GM12878 (cell line): Measurements from ENCODE around the gene SLTM. TPM values are rescaled to one million over a fixed set of nuclear protein-coding genes. Genes with fewer than 3 reads are reported as not detected.

Experiments used
- ATF2 ChIP-seq: IDR thresholded peaks from 2 replicates; pipeline ENCODE4 v1.6.1; 2012; ENCODE audit warnings: low read length, inconsistent platforms
- BMI1 ChIP-seq: fragments of 450-650 bp; IDR thresholded peaks from 2 replicates; pipeline ENCODE4 v1.6.1; 2016; ENCODE audit warnings: mild to moderate bottlenecking, moderate library complexity, borderline replicate concordance
- ETV6 ChIP-seq, 2 experiments: fragments of 450-650 bp in 1 of 2; IDR thresholded peaks in 1 of 2; conservative IDR thresholded peaks in 1 of 2; 2 replicates each; pipeline ENCODE4 v1.6.1; 2014; ENCODE audit warnings: antibody characterized with exemption in 1 of 2, borderline replicate concordance in 1 of 2, low read depth in 1 of 2, mild to moderate bottlenecking in 1 of 2, moderate library complexity in 1 of 2
- HDAC6 ChIP-seq: fragments of 200-600 bp; sonication (generic); IDR thresholded peaks from one replicate; pipeline ENCODE4 v1.8.0; 2017; ENCODE audit warnings: antibody characterized with exemption; ENCODE audit not compliant: unreplicated experiment
- IRF4 ChIP-seq: IDR thresholded peaks from 2 replicates; pipeline ENCODE4 v1.6.1; 2011; ENCODE audit warnings: low read depth, low read length
- KDM1A ChIP-seq: fragments of 200-600 bp; sonication (generic); IDR thresholded peaks from 2 replicates; pipeline ENCODE4 v1.6.1; 2016; ENCODE audit warnings: borderline replicate concordance
- KLF5 ChIP-seq: fragments of 450-650 bp; IDR thresholded peaks from 2 replicates; pipeline ENCODE4 v1.6.1; 2014; ENCODE audit warnings: mild to moderate bottlenecking; ENCODE audit not compliant: partially characterized antibody
- LARP7 ChIP-seq: fragments of 450-650 bp; IDR thresholded peaks from 2 replicates; pipeline ENCODE4 v1.6.1; 2017; ENCODE audit warnings: mild to moderate bottlenecking
- MYC ChIP-seq: IDR thresholded peaks from 2 replicates; pipeline ENCODE4 v1.6.1; 2011; ENCODE audit warnings: mild to moderate bottlenecking, low read length, moderate library complexity, inconsistent platforms; ENCODE audit not compliant: insufficient read depth, insufficient replicate concordance, insufficient read length, severe bottlenecking
- NFXL1 ChIP-seq: fragments of 450-650 bp; IDR thresholded peaks from 2 replicates; pipeline ENCODE4 v1.6.1; 2017; ENCODE audit warnings: antibody characterized with exemption, mild to moderate bottlenecking, borderline replicate concordance
- NR2F1 ChIP-seq: fragments of 450-650 bp; conservative IDR thresholded peaks from 2 replicates; pipeline ENCODE4 v1.6.1; 2017; ENCODE audit warnings: mild to moderate bottlenecking
- POLR2A ChIP-seq: IDR thresholded peaks from 2 replicates; pipeline ENCODE4 v1.6.1; 2011; ENCODE audit warnings: low read depth, mild to moderate bottlenecking, low read length
- POU2F2 ChIP-seq: IDR thresholded peaks from 3 replicates; pipeline ENCODE4 v1.6.1; 2011; ENCODE audit warnings: low read depth, mild to moderate bottlenecking, low read length, borderline replicate concordance
- RCOR1 ChIP-seq: conservative IDR thresholded peaks from 2 replicates; pipeline ENCODE4 v1.6.1; 2012; ENCODE audit warnings: low read depth, low read length, improper control_type of control experiment
- RELB ChIP-seq: fragments of 450-650 bp; IDR thresholded peaks from 2 replicates; pipeline ENCODE4 v1.6.1; 2017; ENCODE audit warnings: low read depth, mild to moderate bottlenecking, moderate library complexity
- REST ChIP-seq: IDR thresholded peaks from 2 replicates; pipeline ENCODE4 v1.6.1; 2012; ENCODE audit warnings: mild to moderate bottlenecking, low read depth, low read length
- SUZ12 ChIP-seq: fragments of 200-600 bp; sonication (generic); IDR thresholded peaks from one replicate; pipeline ENCODE4 v1.6.1; 2018; ENCODE audit warnings: antibody characterized with exemption, mild to moderate bottlenecking; ENCODE audit not compliant: unreplicated experiment
- TARDBP ChIP-seq: IDR thresholded peaks from 2 replicates; pipeline ENCODE4 v1.6.1; 2016; ENCODE audit warnings: borderline replicate concordance
- TCF3 ChIP-seq: IDR thresholded peaks from 2 replicates; pipeline ENCODE4 v1.6.1; 2012; ENCODE audit warnings: low read depth, mild to moderate bottlenecking, low read length, borderline replicate concordance; ENCODE audit not compliant: insufficient read depth
- YBX1 ChIP-seq: fragments of 450-650 bp; IDR thresholded peaks from 2 replicates; pipeline ENCODE4 v1.6.1; 2016; ENCODE audit warnings: antibody characterized with exemption
- ZBED1 ChIP-seq: IDR thresholded peaks from 2 replicates; pipeline ENCODE4 v1.6.1; 2016; ENCODE audit warnings: borderline replicate concordance
- ZNF622 ChIP-seq: fragments of 450-650 bp; IDR thresholded peaks from 2 replicates; pipeline ENCODE4 v1.6.1; 2017; ENCODE audit warnings: mild to moderate bottlenecking, inconsistent platforms
- ZZZ3 ChIP-seq: IDR thresholded peaks from 2 replicates; pipeline ENCODE4 v1.6.1; 2011; ENCODE audit warnings: low read depth; ENCODE audit not compliant: control insufficient read depth, insufficient read length
- polyA plus RNA-seq, 11 experiments: library from polyadenylated mRNA; depleted of rRNA in 4 of 11; unstranded in 6 of 11; stranded (reverse) in 5 of 11; fragments of >200 nt; fragmentation: Nextera tagmentation in 4 of 11; fragmentation: Illumina TruSeq in 1 of 11; extraction: Ambion mirVana in 4 of 11; extraction: Trizol in 1 of 11; gene quantifications; 1 replicate in 1 of 11; 2 replicates in 10 of 11; pipeline versions ENCODE4 v1.2.1 to v1.2.3, GENCODE V29; 2011 to 2016; ENCODE audit warnings: inconsistent platforms in 2 of 11, missing spikeins in 2 of 11, low read depth in 1 of 11
- total RNA-seq, 4 experiments: library from RNA; depleted of rRNA in 3 of 4; stranded (reverse); fragments of >200 nt in 3 of 4; fragmentation: Illumina TruSeq in 1 of 4; extraction: Trizol in 1 of 4; gene quantifications; 2 replicates each; pipeline versions ENCODE4 v1.2.1 to v1.2.3, GENCODE V29; 2013 to 2021

Gene SLTM
- total and polyA plus RNA-seq, 10 of the 15 experiments (the other 5 are each of a cell fraction or from before 2014, with no cell fraction given) = 50.5 to 152 (median 90.9) TPM

DNA sequence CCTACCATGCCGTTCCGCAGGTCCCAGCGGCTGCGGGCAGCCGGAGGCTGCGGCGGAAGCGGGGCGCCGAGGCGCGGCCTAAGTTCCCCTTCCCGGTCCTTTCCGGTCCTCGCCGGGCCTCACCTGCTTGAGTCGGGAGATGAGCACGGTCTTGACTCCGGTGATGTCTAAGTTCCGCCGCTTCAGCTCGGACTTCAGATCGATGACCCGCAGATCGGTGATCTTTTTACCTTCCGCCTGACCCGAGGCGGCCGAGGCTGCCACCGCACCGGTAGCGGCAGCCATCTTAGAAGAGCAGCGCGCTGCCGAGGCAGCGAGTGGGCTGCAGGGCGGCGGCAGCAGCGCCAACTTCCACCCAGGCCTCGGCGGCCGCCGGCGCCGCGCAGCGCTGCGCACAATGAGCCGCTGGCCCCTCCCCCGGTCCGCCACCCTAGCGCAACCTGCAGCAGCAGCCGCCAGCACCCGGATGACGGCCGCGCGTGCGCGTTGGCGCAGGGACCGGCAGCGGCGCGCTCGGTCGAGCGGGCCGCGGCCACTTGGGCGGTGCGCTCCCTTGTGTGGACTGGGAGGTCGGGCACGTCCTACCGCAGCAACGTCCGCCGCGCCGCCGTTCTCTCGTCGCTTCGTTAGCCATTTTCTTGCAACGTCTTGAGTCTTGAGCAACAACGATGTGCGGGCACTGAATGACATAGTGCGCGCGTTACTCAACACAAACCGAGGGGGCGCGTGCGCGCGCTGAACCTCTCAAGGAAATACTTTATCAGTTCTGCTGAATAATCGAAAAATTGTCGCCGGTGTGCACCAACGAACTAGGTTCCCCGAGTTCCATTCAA is at the start of gene SLTM (continued):
- TF ChIP-seq IRF4 (no peak), SUZ12 (no peak), REST (no peak), MYC (peak; percentile 79), YBX1 (no peak), RCOR1 (no peak; the same call in 1 of the 2 replicates), LARP7 (peak; percentile 83; the same call in 1 of the 2 replicates), NFXL1 (no peak), ETV6 (conservative IDR thresholded peaks at IDR 0.05 in 1 of 2, IDR thresholded peaks at IDR 0.05 in 1 of 2; ENCODE audit: borderline replicate concordance in 1 of 2, low read depth in 1 of 2) (0 out of 4 replicates have a peak, but pooled peaks of 1 of the 2 experiments have one; percentile 17), ZNF622 (no peak), POU2F2 (peak; percentile 93), KLF5 (peak; percentile 53), TARDBP (no peak), NR2F1 (peak; percentile 75), KDM1A (no peak), ZBED1 (no peak; the same call in 1 of the 2 replicates), ATF2 (no peak), ZZZ3 (no peak), POLR2A (peak; percentile 99), BMI1 (no peak), TCF3 (peak; percentile 70; the same call in 1 of the 2 replicates), RELB (0 out of 2 replicates have a peak, but pooled peaks have one; percentile 11), HDAC6 (no peak)
